Calu3 (cell line): ENCODE results near the gene SLC6A17. TPM values are rescaled to one million over a fixed set of nuclear protein-coding genes. Genes with fewer than 3 reads are reported as not detected.

Experiments
- BruUV-seq: library from RNA; stranded (reverse); fragments of 400-500 nt; replicated peaks from 2 replicates; lab custom pipeline; 2021; lab: Mats Ljungman, UMichigan
- CTCF ChIA-PET: fragments of 300-600 bp; sonication (Branson Sonifier 250); formaldehyde crosslinking; loops from one replicate; lab custom pipeline; 2022; ENCODE audit warnings: antibody characterized with exemption; lab: Charles Lee
- DNase-seq: peaks from one replicate; pipeline ENCODE4 v3.0.0; 2022
- H3K27ac Mint-ChIP-seq: one replicate; pipeline ENCODE4 v1.8.0; 2022; ENCODE audit warnings: mixed read lengths; ENCODE audit not compliant: unreplicated experiment
- H3K27me3 Mint-ChIP-seq: one replicate; pipeline ENCODE4 v1.8.0; 2022; ENCODE audit warnings: mixed read lengths; ENCODE audit not compliant: unreplicated experiment
- H3K36me3 Mint-ChIP-seq: one replicate; pipeline ENCODE4 v1.8.0; 2022; ENCODE audit warnings: mild to moderate bottlenecking, moderate library complexity, mixed read lengths; ENCODE audit not compliant: insufficient read depth, unreplicated experiment
- H3K4me1 Mint-ChIP-seq: one replicate; pipeline ENCODE4 v1.8.0; 2022; ENCODE audit warnings: mild to moderate bottlenecking, low read depth, mixed read lengths; ENCODE audit not compliant: unreplicated experiment
- H3K4me3 Mint-ChIP-seq: one replicate; pipeline ENCODE4 v1.8.0; 2022; ENCODE audit warnings: mild to moderate bottlenecking, low read depth, moderate library complexity, mixed read lengths; ENCODE audit not compliant: unreplicated experiment
- H3K9me3 Mint-ChIP-seq: one replicate; pipeline ENCODE4 v1.8.0; 2022; ENCODE audit warnings: low read depth, mixed read lengths; ENCODE audit not compliant: unreplicated experiment
- CTCF ChIP-seq: fragments of 200-600 bp; IDR thresholded peaks from one replicate; pipeline ENCODE4 v1.8.0; 2022; ENCODE audit warnings: antibody characterized with exemption; ENCODE audit not compliant: unreplicated experiment
- intact Hi-C: fragments of 100-400 bp; cut with micrococcal nuclease; formaldehyde crosslinking; loops from one replicate; pipeline ENCODE4 v1.10.0; 2022; ENCODE audit not compliant: unreplicated experiment
- total RNA-seq: library from RNA; stranded (reverse); gene quantifications from 2 replicates; pipeline ENCODE4 v1.2.3, GENCODE V29; 2022

SLC6A17 gene
- total RNA-seq, 1 experiment from 2014 or later, result 0.24 TPM

- Mint-ChIP-seq H3K27me3 (peaks cover 77% of the 10 kb centered on the region), H3K27ac (no peak overlapping the region), H3K4me1 (no peaks in the 10 kb centered on the region), H3K4me3 (no peak overlapping the region), H3K36me3 (peaks cover 5% of the 10 kb centered on the region), H3K9me3 (no peaks in the 10 kb centered on the region)
- intact Hi-C loops, result no loop called here
- no peak for TF ChIP-seq CTCF
- no peak for DNase-seq
- CTCF ChIA-PET, result interaction anchor here (1.0 kb wide), 1 partner anchor 21 kb away, joined by 3 read pairs; no protein-coding TSS in a partner anchor
- BruUV-seq, result no TSS peak
These were observed 42.3 kb upstream of the SLC6A17 start for GRCh38 chr1:110107867-110108469.

GRCh38 chr1:110111081-110111480 lies 39.2 kb upstream of the SLC6A17 start:
- intact Hi-C loops, result no loop called here
- H3K4me1 Mint-ChIP-seq, result no peaks in the 10 kb centered on the region
- no peaks in the 10 kb centered on the region for H3K9me3 Mint-ChIP-seq
- H3K36me3 Mint-ChIP-seq, result peaks cover 5% of the 10 kb centered on the region
- no TSS peak for BruUV-seq
- DNase-seq, result no peak
- CTCF ChIA-PET, result no interaction called here
- peaks cover 95% of the 10 kb centered on the region for H3K27me3 Mint-ChIP-seq
- no peak overlapping the region for H3K27ac Mint-ChIP-seq
- TF ChIP-seq CTCF, result no peak
- no peak overlapping the region for H3K4me3 Mint-ChIP-seq

- Mint-ChIP-seq H3K27ac (no peak within 1 kb of the TSS), H3K9me3 (no peaks in the 10 kb centered on the region), H3K4me3 (no peak within 1 kb of the TSS), H3K27me3 (peaks cover 99% of the 10 kb centered on the region), H3K36me3 (peaks cover 4% of the 10 kb centered on the region), H3K4me1 (no peaks in the 10 kb centered on the region)
- no peak for TF ChIP-seq CTCF
- CTCF ChIA-PET, result no interaction called here
- intact Hi-C loops, result no loop called here
- DNase-seq, result no peak
- no TSS peak for BruUV-seq
These were observed 38.2 kb upstream of the SLC6A17 start, which contains the start of gene UBL4B for GRCh38 chr1:110112143-110112542. Gene UBL4B, plus strand, starts transcription at chr1:110112443. Its CDS starts 92 bp downstream, at chr1:110112535.

DNA sequence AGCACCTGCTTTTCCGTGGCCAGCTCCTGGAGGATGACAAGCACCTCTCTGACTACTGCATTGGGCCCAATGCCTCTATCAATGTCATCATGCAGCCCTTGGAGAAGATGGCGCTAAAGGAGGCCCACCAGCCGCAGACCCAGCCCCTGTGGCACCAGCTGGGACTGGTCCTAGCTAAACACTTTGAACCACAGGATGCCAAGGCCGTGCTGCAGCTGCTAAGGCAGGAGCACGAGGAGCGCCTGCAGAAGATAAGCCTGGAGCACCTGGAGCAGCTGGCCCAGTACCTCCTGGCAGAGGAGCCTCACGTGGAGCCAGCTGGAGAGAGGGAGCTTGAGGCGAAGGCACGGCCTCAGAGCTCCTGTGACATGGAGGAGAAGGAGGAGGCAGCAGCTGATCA lies 37.6 kb upstream of the SLC6A17 start:
- DNase-seq, result no peak
- Mint-ChIP-seq H3K9me3 (no peaks in the 10 kb centered on the region), H3K27ac (no peak overlapping the region), H3K4me3 (no peak overlapping the region), H3K36me3 (no peaks in the 10 kb centered on the region), H3K4me1 (no peaks in the 10 kb centered on the region), H3K27me3 (peaks cover 94% of the 10 kb centered on the region)
- BruUV-seq, result no TSS peak
- CTCF ChIA-PET, result no interaction called here
- intact Hi-C loops, result no loop called here
- TF ChIP-seq CTCF, result no peak
